ENCODE measurements around the gene ADGRL2. TPM values are rescaled to one million over a fixed set of nuclear protein-coding genes. Genes with fewer than 3 reads are reported as not detected.

ADGRL2 gene
- total and polyA plus RNA-seq, 2 experiments from 2014 or later: 38.2 to 90.3 TPM

DNA sequence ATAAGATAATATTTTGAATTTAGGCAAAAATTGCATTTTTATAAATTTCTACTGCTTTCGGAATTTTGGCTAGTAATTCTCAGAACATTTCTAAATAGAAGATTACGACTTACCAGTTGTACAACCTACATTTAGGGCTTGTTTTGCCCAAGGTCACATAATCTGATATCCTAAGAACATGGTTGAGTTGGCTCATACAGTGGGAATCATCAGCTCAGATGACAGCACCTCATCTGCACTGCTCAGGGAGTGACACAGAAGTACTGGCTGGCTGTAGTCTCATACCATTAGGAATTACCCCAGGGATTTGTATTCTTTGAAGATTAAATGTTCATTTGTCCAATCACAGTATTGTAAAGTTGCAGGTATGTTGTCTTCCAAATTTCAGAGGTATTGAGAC is 217.6 kb downstream of the ADGRL2 start:
- H3K4me1 ChIP-seq (ENCODE audit: insufficient read depth): no peaks in the 10 kb centered on the region
- Mint-ChIP-seq H3K27me3 (ENCODE audit: insufficient read depth, low read depth, poor library complexity) (no peaks in the 10 kb centered on the region), H3K36me3 (ENCODE audit: low read depth) (no peaks in the 10 kb centered on the region; the same call in 1 of the 3 replicates), H3K4me1 (no peaks in the 10 kb centered on the region), H3K9me3 (peaks cover 2% of the 10 kb centered on the region; the same call in 1 of the 3 replicates), H3K27ac (no peak overlapping the region), H3K4me3 (no peak overlapping the region)
- H4K20me1 ChIP-seq (replicated peaks; ENCODE audit: insufficient read depth): no peaks in the 10 kb centered on the region
- H3K4me3 ChIP-seq: no peak overlapping the region
- TF ChIP-seq STAT1 (IDR thresholded peaks at IDR 0.05; ENCODE audit: unreplicated experiment) (no peak), EZH2 (IDR thresholded peaks at IDR 0.05; ENCODE audit: low read depth, unreplicated experiment) (no peak), CREB1 (CRISPR knock-in tag; IDR thresholded peaks at IDR 0.05; ENCODE audit: low read depth) (no peak), EZH2phosphoT487 (IDR thresholded peaks at IDR 0.05; ENCODE audit: unreplicated experiment) (no peak), REST (IDR thresholded peaks at IDR 0.05; ENCODE audit: unreplicated experiment) (no peak), ZNF114 (CRISPR knock-in tag; IDR thresholded peaks at IDR 0.05) (no peak), ZNF331 (CRISPR knock-in tag; IDR thresholded peaks at IDR 0.05; ENCODE audit: low read depth) (no peak), NANOG (IDR thresholded peaks at IDR 0.05; ENCODE audit: borderline replicate concordance) (no peak), JUNB (IDR thresholded peaks at IDR 0.05; ENCODE audit: unreplicated experiment) (no peak), POLR2AphosphoS5 (IDR thresholded peaks at IDR 0.05; ENCODE audit: low read depth) (no peak)
- TF ChIP-seq, protein P1, sequence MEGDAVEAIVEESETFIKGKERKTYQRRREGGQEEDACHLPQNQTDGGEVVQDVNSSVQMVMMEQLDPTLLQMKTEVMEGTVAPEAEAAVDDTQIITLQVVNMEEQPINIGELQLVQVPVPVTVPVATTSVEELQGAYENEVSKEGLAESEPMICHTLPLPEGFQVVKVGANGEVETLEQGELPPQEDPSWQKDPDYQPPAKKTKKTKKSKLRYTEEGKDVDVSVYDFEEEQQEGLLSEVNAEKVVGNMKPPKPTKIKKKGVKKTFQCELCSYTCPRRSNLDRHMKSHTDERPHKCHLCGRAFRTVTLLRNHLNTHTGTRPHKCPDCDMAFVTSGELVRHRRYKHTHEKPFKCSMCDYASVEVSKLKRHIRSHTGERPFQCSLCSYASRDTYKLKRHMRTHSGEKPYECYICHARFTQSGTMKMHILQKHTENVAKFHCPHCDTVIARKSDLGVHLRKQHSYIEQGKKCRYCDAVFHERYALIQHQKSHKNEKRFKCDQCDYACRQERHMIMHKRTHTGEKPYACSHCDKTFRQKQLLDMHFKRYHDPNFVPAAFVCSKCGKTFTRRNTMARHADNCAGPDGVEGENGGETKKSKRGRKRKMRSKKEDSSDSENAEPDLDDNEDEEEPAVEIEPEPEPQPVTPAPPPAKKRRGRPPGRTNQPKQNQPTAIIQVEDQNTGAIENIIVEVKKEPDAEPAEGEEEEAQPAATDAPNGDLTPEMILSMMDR (conservative IDR thresholded peaks at IDR 0.05; ENCODE audit: low read depth in 2 of 2): no peak
- TF ChIP-seq, protein P2, sequence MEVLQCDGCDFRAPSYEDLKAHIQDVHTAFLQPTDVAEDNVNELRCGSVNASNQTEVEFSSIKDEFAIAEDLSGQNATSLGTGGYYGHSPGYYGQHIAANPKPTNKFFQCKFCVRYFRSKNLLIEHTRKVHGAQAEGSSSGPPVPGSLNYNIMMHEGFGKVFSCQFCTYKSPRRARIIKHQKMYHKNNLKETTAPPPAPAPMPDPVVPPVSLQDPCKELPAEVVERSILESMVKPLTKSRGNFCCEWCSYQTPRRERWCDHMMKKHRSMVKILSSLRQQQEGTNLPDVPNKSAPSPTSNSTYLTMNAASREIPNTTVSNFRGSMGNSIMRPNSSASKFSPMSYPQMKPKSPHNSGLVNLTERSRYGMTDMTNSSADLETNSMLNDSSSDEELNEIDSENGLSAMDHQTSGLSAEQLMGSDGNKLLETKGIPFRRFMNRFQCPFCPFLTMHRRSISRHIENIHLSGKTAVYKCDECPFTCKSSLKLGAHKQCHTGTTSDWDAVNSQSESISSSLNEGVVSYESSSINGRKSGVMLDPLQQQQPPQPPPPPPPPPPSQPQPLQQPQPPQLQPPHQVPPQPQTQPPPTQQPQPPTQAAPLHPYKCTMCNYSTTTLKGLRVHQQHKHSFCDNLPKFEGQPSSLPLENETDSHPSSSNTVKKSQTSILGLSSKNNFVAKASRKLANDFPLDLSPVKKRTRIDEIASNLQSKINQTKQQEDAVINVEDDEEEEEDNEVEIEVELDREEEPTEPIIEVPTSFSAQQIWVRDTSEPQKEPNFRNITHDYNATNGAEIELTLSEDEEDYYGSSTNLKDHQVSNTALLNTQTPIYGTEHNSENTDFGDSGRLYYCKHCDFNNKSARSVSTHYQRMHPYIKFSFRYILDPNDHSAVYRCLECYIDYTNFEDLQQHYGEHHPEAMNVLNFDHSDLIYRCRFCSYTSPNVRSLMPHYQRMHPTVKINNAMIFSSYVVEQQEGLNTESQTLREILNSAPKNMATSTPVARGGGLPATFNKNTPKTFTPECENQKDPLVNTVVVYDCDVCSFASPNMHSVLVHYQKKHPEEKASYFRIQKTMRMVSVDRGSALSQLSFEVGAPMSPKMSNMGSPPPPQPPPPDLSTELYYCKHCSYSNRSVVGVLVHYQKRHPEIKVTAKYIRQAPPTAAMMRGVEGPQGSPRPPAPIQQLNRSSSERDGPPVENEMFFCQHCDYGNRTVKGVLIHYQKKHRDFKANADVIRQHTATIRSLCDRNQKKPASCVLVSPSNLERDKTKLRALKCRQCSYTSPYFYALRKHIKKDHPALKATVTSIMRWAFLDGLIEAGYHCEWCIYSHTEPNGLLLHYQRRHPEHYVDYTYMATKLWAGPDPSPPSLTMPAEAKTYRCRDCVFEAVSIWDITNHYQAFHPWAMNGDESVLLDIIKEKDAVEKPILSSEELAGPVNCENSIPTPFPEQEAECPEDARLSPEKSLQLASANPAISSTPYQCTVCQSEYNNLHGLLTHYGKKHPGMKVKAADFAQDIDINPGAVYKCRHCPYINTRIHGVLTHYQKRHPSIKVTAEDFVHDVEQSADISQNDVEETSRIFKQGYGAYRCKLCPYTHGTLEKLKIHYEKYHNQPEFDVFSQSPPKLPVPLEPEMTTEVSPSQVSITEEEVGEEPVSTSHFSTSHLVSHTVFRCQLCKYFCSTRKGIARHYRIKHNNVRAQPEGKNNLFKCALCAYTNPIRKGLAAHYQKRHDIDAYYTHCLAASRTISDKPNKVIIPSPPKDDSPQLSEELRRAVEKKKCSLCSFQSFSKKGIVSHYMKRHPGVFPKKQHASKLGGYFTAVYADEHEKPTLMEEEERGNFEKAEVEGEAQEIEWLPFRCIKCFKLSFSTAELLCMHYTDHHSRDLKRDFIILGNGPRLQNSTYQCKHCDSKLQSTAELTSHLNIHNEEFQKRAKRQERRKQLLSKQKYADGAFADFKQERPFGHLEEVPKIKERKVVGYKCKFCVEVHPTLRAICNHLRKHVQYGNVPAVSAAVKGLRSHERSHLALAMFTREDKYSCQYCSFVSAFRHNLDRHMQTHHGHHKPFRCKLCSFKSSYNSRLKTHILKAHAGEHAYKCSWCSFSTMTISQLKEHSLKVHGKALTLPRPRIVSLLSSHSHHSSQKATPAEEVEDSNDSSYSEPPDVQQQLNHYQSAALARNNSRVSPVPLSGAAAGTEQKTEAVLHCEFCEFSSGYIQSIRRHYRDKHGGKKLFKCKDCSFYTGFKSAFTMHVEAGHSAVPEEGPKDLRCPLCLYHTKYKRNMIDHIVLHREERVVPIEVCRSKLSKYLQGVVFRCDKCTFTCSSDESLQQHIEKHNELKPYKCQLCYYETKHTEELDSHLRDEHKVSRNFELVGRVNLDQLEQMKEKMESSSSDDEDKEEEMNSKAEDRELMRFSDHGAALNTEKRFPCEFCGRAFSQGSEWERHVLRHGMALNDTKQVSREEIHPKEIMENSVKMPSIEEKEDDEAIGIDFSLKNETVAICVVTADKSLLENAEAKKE (CRISPR knock-in tag; IDR thresholded peaks at IDR 0.05): no peak
- TF ChIP-seq, protein P3, sequence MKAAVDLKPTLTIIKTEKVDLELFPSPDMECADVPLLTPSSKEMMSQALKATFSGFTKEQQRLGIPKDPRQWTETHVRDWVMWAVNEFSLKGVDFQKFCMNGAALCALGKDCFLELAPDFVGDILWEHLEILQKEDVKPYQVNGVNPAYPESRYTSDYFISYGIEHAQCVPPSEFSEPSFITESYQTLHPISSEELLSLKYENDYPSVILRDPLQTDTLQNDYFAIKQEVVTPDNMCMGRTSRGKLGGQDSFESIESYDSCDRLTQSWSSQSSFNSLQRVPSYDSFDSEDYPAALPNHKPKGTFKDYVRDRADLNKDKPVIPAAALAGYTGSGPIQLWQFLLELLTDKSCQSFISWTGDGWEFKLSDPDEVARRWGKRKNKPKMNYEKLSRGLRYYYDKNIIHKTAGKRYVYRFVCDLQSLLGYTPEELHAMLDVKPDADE (IDR thresholded peaks at IDR 0.05): no peak
- H3F3A ChIP-seq (replicated peaks; ENCODE audit: low read depth): no peaks in the 10 kb centered on the region
- DNase-seq (ENCODE audit: low spot score): no peak
- no peak overlapping the region for H2AFZ ChIP-seq
- H3K36me3 ChIP-seq (ENCODE audit: insufficient read depth): no peaks in the 10 kb centered on the region
- H3K4me2 ChIP-seq: no peak overlapping the region
- no peak for ATAC-seq
- no peaks in the 10 kb centered on the region for H3K9me2 ChIP-seq (ENCODE audit: insufficient read depth)
- no peaks in the 10 kb centered on the region for H3K79me2 ChIP-seq (replicated peaks; ENCODE audit: insufficient read depth)
- H3K27me3 ChIP-seq (ENCODE audit: insufficient read depth): no peaks in the 10 kb centered on the region
- no peak overlapping the region for H3K27ac ChIP-seq (ENCODE audit: low read depth)
